ENCODE data around the gene EEA1. TPM values are rescaled to one million over a fixed set of nuclear protein-coding genes. Genes with fewer than 3 reads are reported as not detected.
A peak's percentile ranks its signal among the peaks of the same experiment; 100 is the strongest.

Gene EEA1
- total and polyA plus RNA-seq, 2 of the 4 experiments (the other 2 are of a cell fraction): 4.6 to 12.5 TPM

DNA sequence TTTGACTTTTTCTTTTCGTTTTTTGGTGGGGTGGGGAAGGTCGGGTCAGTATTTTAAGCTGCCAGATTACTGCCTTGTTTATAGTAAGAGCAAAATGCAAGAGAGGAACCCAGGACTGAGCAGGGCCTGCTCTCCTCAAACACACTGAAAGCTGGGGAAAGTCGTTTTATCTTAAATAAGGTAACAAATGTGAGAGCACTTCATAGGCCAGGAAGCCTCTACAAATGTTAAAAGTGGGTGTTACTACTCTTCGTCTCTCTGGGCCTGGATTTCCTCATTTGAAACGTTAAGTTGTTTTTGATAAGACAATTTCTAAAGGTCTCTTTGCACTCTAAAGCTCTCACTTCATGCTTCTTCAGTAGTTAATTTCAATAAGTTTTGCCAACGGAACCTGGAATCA lies 192.5 kb downstream of the EEA1 start:
- in situ Hi-C loops (cut with MboI; ENCODE audit: low sequenced_read_pairs) (no loop called here), dilution Hi-C loops (cut with HindIII; ENCODE audit: low sequenced_read_pairs, unreplicated experiment) (no loop called here)

More for the DNA sequence above, 192.5 kb downstream of the EEA1 start:
- Histone ChIP-seq H3K9ac (ENCODE audit: low read depth, low read length) (no peak overlapping the region), H4K8ac (ENCODE audit: low read depth in 2 of 2, low read length in 2 of 2) (peak overlapping the region in 1 of 2 experiments; percentile 49; a peak in 1 of 4 replicates), H3K36me3 (ENCODE audit: control insufficient read depth, insufficient read depth, low read length) (no peaks in the 10 kb centered on the region), H3K4me1 (ENCODE audit: control insufficient read depth, insufficient read depth, low read length) (peaks cover 7% of the 10 kb centered on the region), H2AFZ (replicated peaks; ENCODE audit: low read length, poor library complexity) (no peak overlapping the region), H2AK5ac (ENCODE audit: low read depth, low read length) (no peak overlapping the region), H3K14ac (replicated peaks; ENCODE audit: low read depth, low read length) (no peak overlapping the region), H2BK120ac (ENCODE audit: low read depth, low read length) (no peak overlapping the region), H3K27ac (ENCODE audit: insufficient read depth, low read length) (no peak overlapping the region), H3K56ac (ENCODE audit: extremely low read depth, insufficient read depth, low read length) (no peak overlapping the region), H3K4me3 (ENCODE audit: insufficient read depth, low read depth, low read length) (no peak overlapping the region), H3K4me2 (ENCODE audit: low read depth, low read length) (no peak overlapping the region), H2BK15ac (ENCODE audit: low read depth, low read length) (no peak overlapping the region), H2AK9ac (replicated peaks; ENCODE audit: low read depth, low read length, poor library complexity) (no peak overlapping the region), H3K4ac (ENCODE audit: low read depth, low read length) (no peak overlapping the region), H3K27me3 (ENCODE audit: control insufficient read depth, insufficient read depth, low read length) (no peaks in the 10 kb centered on the region), H2BK20ac (ENCODE audit: low read depth, low read length) (no peak overlapping the region), H4K91ac (ENCODE audit: insufficient read depth, low read depth, low read length) (no peak overlapping the region), H3K79me1 (ENCODE audit: low read depth in 1 of 2, low read length in 2 of 2) (no peaks in the 10 kb centered on the region), H3K23ac (ENCODE audit: low read depth, low read length) (no peak overlapping the region), H4K20me1 (ENCODE audit: insufficient read depth, low read length) (peaks cover 2% of the 10 kb centered on the region; the same call in 1 of the 2 replicates), H3K18ac (ENCODE audit: low read depth, low read length) (peak overlapping the region; percentile 72; the same call in 1 of the 2 replicates), H4K5ac (ENCODE audit: low read depth, low read length) (peak overlapping the region; percentile 70; the same call in 1 of the 2 replicates), H2BK5ac (ENCODE audit: low read depth, low read length, poor library complexity, severe bottlenecking) (no peak overlapping the region), H3K9me1 (ENCODE audit: insufficient read depth, low read length) (peaks cover 3% of the 10 kb centered on the region), H3K9me3 (ENCODE audit: control insufficient read depth, insufficient read depth, low read length) (no peaks in the 10 kb centered on the region)
- ChIA-PET POLR2A (ENCODE audit: unreplicated experiment) (no interaction called here), CTCF (no interaction called here)
- intact Hi-C loops (cut with micrococcal nuclease): no loop called here
- no peak for ATAC-seq (ENCODE audit: low read depth)
- DNase-seq: no peak
- TF ChIP-seq MXI1 (IDR thresholded peaks at IDR 0.05; ENCODE audit: borderline replicate concordance, low read depth, low read length) (no peak), CHD1 (IDR thresholded peaks at IDR 0.05; ENCODE audit: low read depth, low read length) (no peak), MAZ (IDR thresholded peaks at IDR 0.05; ENCODE audit: borderline replicate concordance, low read depth, low read length) (no peak), SMC3 (IDR thresholded peaks at IDR 0.05; ENCODE audit: low read depth, low read length) (no peak), MAFK (IDR thresholded peaks at IDR 0.05; ENCODE audit: low read depth, low read length) (no peak), POLR2A (IDR thresholded peaks at IDR 0.05; ENCODE audit: low read depth, low read length) (no peak), CEBPB (IDR thresholded peaks at IDR 0.05; ENCODE audit: low read depth, low read length) (no peak), FOS (IDR thresholded peaks at IDR 0.05; ENCODE audit: low read depth, low read length) (no peak), RAD21 (IDR thresholded peaks at IDR 0.05; ENCODE audit: low read length) (no peak), RFX5 (IDR thresholded peaks at IDR 0.05; ENCODE audit: low read depth, low read length) (no peak), RCOR1 (IDR thresholded peaks at IDR 0.05; ENCODE audit: insufficient replicate concordance, low read length) (no peak), BHLHE40 (IDR thresholded peaks at IDR 0.05; ENCODE audit: low read depth, low read length) (no peak), NFE2L2 (IDR thresholded peaks at IDR 0.05; ENCODE audit: low read depth, low read length) (no peak)
- TF ChIP-seq, protein P1, sequence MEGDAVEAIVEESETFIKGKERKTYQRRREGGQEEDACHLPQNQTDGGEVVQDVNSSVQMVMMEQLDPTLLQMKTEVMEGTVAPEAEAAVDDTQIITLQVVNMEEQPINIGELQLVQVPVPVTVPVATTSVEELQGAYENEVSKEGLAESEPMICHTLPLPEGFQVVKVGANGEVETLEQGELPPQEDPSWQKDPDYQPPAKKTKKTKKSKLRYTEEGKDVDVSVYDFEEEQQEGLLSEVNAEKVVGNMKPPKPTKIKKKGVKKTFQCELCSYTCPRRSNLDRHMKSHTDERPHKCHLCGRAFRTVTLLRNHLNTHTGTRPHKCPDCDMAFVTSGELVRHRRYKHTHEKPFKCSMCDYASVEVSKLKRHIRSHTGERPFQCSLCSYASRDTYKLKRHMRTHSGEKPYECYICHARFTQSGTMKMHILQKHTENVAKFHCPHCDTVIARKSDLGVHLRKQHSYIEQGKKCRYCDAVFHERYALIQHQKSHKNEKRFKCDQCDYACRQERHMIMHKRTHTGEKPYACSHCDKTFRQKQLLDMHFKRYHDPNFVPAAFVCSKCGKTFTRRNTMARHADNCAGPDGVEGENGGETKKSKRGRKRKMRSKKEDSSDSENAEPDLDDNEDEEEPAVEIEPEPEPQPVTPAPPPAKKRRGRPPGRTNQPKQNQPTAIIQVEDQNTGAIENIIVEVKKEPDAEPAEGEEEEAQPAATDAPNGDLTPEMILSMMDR (conservative IDR thresholded peaks at IDR 0.05; ENCODE audit: low read depth, low read length): no peak
- TF ChIP-seq, protein P2, sequence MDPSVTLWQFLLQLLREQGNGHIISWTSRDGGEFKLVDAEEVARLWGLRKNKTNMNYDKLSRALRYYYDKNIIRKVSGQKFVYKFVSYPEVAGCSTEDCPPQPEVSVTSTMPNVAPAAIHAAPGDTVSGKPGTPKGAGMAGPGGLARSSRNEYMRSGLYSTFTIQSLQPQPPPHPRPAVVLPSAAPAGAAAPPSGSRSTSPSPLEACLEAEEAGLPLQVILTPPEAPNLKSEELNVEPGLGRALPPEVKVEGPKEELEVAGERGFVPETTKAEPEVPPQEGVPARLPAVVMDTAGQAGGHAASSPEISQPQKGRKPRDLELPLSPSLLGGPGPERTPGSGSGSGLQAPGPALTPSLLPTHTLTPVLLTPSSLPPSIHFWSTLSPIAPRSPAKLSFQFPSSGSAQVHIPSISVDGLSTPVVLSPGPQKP (IDR thresholded peaks at IDR 0.05; ENCODE audit: borderline replicate concordance, low read depth, low read length): no peak
- TF ChIP-seq, protein P3, sequence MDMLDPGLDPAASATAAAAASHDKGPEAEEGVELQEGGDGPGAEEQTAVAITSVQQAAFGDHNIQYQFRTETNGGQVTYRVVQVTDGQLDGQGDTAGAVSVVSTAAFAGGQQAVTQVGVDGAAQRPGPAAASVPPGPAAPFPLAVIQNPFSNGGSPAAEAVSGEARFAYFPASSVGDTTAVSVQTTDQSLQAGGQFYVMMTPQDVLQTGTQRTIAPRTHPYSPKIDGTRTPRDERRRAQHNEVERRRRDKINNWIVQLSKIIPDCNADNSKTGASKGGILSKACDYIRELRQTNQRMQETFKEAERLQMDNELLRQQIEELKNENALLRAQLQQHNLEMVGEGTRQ (IDR thresholded peaks at IDR 0.05; ENCODE audit: low read depth, low read length): no peak
- no TSS peak for BruUV-seq (replicated peaks)
- WGBS, 2 experiments (ENCODE audit: extremely low coverage in 2 of 2, insufficient read length in 1 of 2): no CpG with 5 or more reads among the region's 6 CpGs
